GM12873 (cell line): ENCODE measurements around the gene SLC16A10.

Source experiments
- TF ChIP-seq, protein P1 (sequence below): IDR thresholded peaks from 2 replicates; pipeline ENCODE4 v1.5.1; 2012; ENCODE audit warnings: low read depth, mild to moderate bottlenecking, moderate library complexity, low read length, control low read depth; ENCODE audit not compliant: insufficient read depth; ENCODE audit errors: missing control alignments

The SLC16A10 gene

DNA sequence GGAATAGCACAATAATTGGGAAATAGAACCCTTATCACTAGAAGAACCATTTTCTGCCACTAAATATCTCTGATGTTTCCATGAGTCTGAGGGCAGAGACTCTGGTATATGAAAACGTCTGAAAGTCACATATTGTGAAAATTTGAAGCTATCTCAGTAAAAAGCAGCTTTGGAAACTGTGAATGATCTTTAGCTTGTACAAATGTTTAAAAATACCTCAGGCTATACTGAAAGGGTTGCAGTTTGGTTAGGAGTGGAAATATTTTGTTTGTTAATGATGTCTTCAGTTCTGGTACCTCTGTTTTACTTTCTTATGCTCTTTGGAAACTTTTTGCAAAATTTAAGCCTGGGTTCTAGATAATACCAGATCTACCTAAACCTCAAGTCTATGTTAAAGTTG is 135.0 kb downstream of the SLC16A10 start:
- TF ChIP-seq, protein P1, sequence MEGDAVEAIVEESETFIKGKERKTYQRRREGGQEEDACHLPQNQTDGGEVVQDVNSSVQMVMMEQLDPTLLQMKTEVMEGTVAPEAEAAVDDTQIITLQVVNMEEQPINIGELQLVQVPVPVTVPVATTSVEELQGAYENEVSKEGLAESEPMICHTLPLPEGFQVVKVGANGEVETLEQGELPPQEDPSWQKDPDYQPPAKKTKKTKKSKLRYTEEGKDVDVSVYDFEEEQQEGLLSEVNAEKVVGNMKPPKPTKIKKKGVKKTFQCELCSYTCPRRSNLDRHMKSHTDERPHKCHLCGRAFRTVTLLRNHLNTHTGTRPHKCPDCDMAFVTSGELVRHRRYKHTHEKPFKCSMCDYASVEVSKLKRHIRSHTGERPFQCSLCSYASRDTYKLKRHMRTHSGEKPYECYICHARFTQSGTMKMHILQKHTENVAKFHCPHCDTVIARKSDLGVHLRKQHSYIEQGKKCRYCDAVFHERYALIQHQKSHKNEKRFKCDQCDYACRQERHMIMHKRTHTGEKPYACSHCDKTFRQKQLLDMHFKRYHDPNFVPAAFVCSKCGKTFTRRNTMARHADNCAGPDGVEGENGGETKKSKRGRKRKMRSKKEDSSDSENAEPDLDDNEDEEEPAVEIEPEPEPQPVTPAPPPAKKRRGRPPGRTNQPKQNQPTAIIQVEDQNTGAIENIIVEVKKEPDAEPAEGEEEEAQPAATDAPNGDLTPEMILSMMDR = no peak

DNA sequence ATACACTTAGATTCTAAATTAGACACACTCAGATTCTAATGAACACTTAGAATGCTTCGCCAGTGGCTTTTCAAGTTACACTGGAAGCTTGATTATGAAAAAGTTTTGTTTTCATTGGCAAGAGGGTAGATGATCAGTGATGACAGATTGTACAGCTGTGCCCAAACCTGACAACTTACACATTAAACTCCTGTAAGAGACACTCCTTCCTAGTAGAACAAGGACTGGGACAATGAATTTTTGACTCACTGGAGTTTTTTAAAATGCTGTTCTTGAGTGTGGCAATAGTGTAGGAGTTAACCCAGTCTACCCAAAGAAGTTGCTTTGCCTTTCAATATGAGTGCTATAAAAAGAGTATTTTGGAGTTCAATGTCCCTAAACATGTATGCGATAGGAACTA is 140.8 kb downstream of the SLC16A10 start:
- TF ChIP-seq, protein P1 = no peak

DNA sequence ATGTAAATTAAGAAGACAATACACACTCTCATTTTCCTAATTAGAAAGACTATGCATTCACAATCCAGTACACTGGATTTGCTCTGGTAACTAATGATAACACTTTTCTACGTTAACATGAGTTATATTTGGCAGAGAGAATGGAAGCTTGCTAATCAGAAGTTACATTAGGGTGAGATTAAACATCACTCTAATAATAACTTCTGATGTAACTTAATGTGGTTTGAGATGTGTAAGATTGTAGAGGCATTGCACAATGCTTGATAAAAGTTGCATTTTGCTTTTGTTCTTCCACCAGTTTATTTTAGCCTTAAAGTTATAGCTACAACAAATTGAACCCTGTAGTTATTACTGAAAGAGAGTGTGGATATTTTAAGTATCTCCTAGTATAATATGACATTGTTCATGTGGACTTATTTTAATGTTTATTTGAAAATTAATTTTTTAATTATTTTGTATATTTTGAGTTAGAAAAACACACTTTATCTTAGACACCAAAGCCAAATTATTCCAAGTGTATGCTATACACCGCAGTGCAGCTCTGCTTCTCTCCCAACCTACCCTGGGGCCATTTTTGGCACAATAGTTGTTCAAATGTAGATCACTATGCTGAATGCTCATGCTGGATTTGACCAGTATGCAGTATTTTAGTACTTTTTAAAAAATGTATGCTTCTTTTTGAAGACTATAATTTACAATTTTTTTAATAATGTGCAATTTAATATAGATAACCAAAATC is 143.2 kb downstream of the SLC16A10 start:
- TF ChIP-seq, protein P1 = no peak

DNA sequence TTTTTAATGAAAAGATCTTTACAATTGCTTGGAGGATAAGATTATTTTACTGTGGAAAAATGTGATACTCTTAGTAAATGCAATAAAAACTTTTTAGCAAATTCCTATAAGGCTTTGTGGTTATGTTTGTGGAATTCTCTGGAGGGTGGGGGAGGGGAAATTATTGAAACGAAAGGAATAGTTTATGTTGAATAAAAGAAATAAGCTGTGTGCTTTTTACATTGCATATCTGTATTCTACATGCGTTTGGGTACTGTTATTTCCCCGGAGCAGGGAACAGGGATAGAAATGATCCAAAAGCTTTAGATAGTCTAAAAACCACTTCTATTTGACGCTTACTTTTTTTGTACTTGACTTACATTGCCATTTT is 143.8 kb downstream of the SLC16A10 start:
- TF ChIP-seq, protein P1 = no peak

DNA sequence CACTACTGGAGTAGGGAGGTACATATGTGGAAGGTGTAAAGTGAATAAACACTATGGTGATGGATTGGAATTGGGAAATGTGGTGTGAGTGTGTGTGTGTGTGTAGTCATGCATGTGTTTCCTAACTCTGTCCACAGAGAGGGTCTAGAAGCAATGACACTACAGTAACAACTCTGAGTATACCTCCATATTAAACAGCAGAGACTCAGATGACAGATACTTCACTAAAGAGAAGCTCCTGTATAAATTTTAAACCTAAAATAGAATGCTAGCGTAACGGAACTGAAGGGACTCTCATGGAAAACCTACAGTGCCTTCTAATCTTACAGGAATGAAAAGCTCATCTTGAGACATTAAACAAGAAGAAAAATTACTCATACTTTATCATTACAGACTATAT is 150.5 kb downstream of the SLC16A10 start:
- TF ChIP-seq, protein P1 = no peak

DNA sequence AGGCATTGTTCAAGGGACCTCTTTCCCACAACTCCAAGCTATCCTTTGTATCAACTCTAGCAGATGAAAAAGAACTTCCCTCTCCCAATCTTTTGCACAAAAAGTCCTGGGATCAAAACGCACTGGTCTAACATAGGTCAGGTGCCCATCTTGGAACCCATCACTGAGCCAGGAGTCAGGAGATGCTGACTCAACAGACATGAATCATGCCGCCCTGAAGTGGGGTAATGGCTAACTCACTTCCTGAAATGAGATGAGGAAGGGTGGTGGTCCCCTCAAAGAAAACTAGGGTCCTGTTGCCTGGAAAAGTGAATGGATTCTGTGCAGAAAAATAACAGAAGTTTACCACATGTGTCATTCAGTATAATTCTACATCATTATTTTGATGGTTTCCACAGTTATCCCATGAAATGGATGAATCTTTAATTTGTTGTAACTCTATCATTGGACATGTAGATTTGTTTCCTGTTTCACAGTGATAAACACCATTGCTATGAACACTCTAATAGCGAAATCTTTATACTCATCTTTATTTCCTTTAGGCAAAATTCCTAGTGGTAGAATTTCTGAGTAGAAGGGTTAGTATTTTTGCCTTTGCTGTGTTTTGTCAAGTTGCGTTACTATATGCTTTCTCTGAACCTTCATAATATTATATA is 151.3 kb downstream of the SLC16A10 start:
- TF ChIP-seq, protein P1 = no peak

DNA sequence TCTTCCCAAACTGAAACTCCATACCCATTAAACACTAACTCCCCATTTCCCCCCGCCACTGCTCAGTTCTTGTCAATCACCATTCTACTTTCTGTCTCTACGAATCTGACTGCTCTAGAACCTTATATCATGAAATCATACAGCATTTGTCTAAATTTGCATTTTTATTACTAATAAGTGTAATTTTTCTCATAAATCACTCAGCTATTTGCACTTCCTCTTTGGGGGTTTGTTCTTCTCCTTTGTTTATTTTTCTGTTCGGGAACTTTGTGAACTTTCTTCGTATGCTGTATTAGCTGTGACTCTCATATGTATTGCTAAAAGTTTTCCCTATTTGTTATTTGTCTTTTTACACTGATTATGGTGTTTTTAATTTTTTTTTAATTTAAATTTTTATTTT is 152.2 kb downstream of the SLC16A10 start:
- TF ChIP-seq, protein P1 = no peak
